G401 (cell line): ENCODE measurements around the gene CFAP61. TPM values are rescaled to one million over a fixed set of nuclear protein-coding genes. Genes with fewer than 3 reads are reported as not detected.
A peak's percentile ranks its signal among the peaks of the same experiment; 100 is the strongest.
"Not testable (repeated sequence)": the region's sequence is repeated elsewhere in the genome, so short reads cannot be mapped to it uniquely, and the experiment has no call there.

Source experiments
- DNase-seq: peaks from one replicate; pipeline ENCODE4 v3.0.0-alpha.2; 2015; ENCODE audit warnings: low spot score
- in situ Hi-C: cut with HindIII; loops from 2 replicates; pipeline ENCODE4 v1.10.0; 2016; ENCODE audit warnings: low sequenced_read_pairs, mixed read lengths
- total RNA-seq: library from RNA; depleted of rRNA; stranded (reverse); fragments of >200 nt; shearing (Covaris generic); gene quantifications from 2 replicates; pipeline ENCODE4 v1.2.3, GENCODE V29; 2014

The CFAP61 gene
- total RNA-seq, 1 experiment from 2014 or later = not detected

GRCh38 chr20:20219016-20219415, 166.7 kb downstream of the CFAP61 start:
- no peak for DNase-seq

GRCh38 chr20:20220134-20220533, 167.8 kb downstream of the CFAP61 start:
- DNase-seq = no peak
- in situ Hi-C loops = no loop called here

More at GRCh38 chr20:20219016-20219415, 166.7 kb downstream of the CFAP61 start:
- in situ Hi-C loops = no loop called here

- no peak for DNase-seq
- in situ Hi-C loops = no loop called here
Measured at GRCh38 chr20:20223981-20224380, 171.6 kb downstream of the CFAP61 start.

GRCh38 chr20:20224806-20225205, 172.5 kb downstream of the CFAP61 start:
- no peak for DNase-seq
- in situ Hi-C loops = no loop called here

- in situ Hi-C loops = no loop called here
- no peak for DNase-seq
Measured at GRCh38 chr20:20225325-20226043, 173.2 kb downstream of the CFAP61 start.

GRCh38 chr20:20226554-20226953, 174.2 kb downstream of the CFAP61 start:
- no peak for DNase-seq

GRCh38 chr20:20227013-20227571, 174.8 kb downstream of the CFAP61 start:
- in situ Hi-C loops = no loop called here
- DNase-seq = no peak

More at GRCh38 chr20:20226554-20226953, 174.2 kb downstream of the CFAP61 start:
- in situ Hi-C loops = no loop called here

- in situ Hi-C loops = no loop called here
- peak; percentile 37 for DNase-seq
Measured at GRCh38 chr20:20228351-20228750, 176.0 kb downstream of the CFAP61 start.

- in situ Hi-C loops = no loop called here
- DNase-seq = no peak
Measured at GRCh38 chr20:20229595-20229994, 177.3 kb downstream of the CFAP61 start.

- no peak for DNase-seq
- in situ Hi-C loops = no loop called here
Measured at GRCh38 chr20:20230741-20231140, 178.4 kb downstream of the CFAP61 start.

GRCh38 chr20:20231528-20232298, 179.4 kb downstream of the CFAP61 start:
- in situ Hi-C loops = no loop called here

GRCh38 chr20:20233041-20233514, 180.7 kb downstream of the CFAP61 start:
- no peak for DNase-seq
- in situ Hi-C loops = no loop called here

More at GRCh38 chr20:20231528-20232298, 179.4 kb downstream of the CFAP61 start:
- no peak for DNase-seq

GRCh38 chr20:20235681-20236080, 183.3 kb downstream of the CFAP61 start:
- in situ Hi-C loops = no loop called here
- DNase-seq = no peak

- DNase-seq = peak; percentile 46
- in situ Hi-C loops = no loop called here
Measured at GRCh38 chr20:20237093-20237959, 185.0 kb downstream of the CFAP61 start.

- peak; percentile 73 for DNase-seq
- in situ Hi-C loops = no loop called here
Measured at GRCh38 chr20:20241976-20242375, 189.6 kb downstream of the CFAP61 start.

- in situ Hi-C loops = not testable (repeated sequence)
Measured at GRCh38 chr20:20244384-20244783, 192.1 kb downstream of the CFAP61 start.

GRCh38 chr20:20246996-20247633, 194.8 kb downstream of the CFAP61 start:
- in situ Hi-C loops = no loop called here

More at GRCh38 chr20:20244384-20244783, 192.1 kb downstream of the CFAP61 start:
- not testable (repeated sequence) for DNase-seq

GRCh38 chr20:20248620-20249200, 196.4 kb downstream of the CFAP61 start:
- in situ Hi-C loops = no loop called here
- DNase-seq = no peak

More at GRCh38 chr20:20246996-20247633, 194.8 kb downstream of the CFAP61 start:
- no peak for DNase-seq
